Brain microvascular endothelial cell (primary cell): ENCODE results near the gene HAUS7.

Source experiments
- DNase-seq: peaks from one replicate; pipeline ENCODE4 v3.0.0-alpha.2; 2020
- H3K27ac ChIP-seq: fragments of 250-450 bp; sonication (Bioruptor Pico); 2 replicates; pipeline ENCODE4 v1.5.1; 2020; ENCODE audit warnings: mild to moderate bottlenecking, moderate library complexity
- H3K27me3 ChIP-seq: fragments of 250-450 bp; sonication (Bioruptor Pico); replicated peaks from 2 replicates; pipeline ENCODE4 v1.5.1; 2020; ENCODE audit warnings: mild to moderate bottlenecking
- H3K36me3 ChIP-seq: fragments of 250-450 bp; sonication (Bioruptor Pico); replicated peaks from 2 replicates; pipeline ENCODE4 v1.5.1; 2020; ENCODE audit warnings: mild to moderate bottlenecking
- H3K4me3 ChIP-seq: 2 replicates; pipeline ENCODE4 v1.5.1; 2011; ENCODE audit warnings: low read depth, mild to moderate bottlenecking, control low read depth, low read length, moderate library complexity
- CTCF ChIP-seq: IDR thresholded peaks from 2 replicates; pipeline ENCODE4 v1.5.1; 2011; ENCODE audit warnings: low read depth, mild to moderate bottlenecking, moderate library complexity, low read length, control low read depth, inconsistent platforms; ENCODE audit errors: missing control alignments
- in situ Hi-C: cut with HindIII; loops from 2 replicates; pipeline ENCODE4 v1.10.0; 2017; ENCODE audit warnings: low sequenced_read_pairs, low pct_ligation_motif_present

HAUS7 gene

GRCh38 chrX:153465691-153466380, 4.5 kb downstream of the HAUS7 start:
- H3K36me3 ChIP-seq: no peaks in the 10 kb centered on the region
- peak; percentile 5 for TF ChIP-seq CTCF
- in situ Hi-C loops: no loop called here

GRCh38 chrX:153464116-153464515, 6.3 kb downstream of the HAUS7 start:
- no peak overlapping the region for H3K27ac ChIP-seq
- in situ Hi-C loops: no loop called here
- no peaks in the 10 kb centered on the region for H3K27me3 ChIP-seq
- TF ChIP-seq CTCF: no peak
- no peak for DNase-seq
- no peaks in the 10 kb centered on the region for H3K36me3 ChIP-seq
- no peak overlapping the region for H3K4me3 ChIP-seq

More at GRCh38 chrX:153465691-153466380, 4.5 kb downstream of the HAUS7 start:
- Histone ChIP-seq H3K27me3 (no peaks in the 10 kb centered on the region), H3K27ac (no peak overlapping the region), H3K4me3 (no peak overlapping the region)
- no peak for DNase-seq

GRCh38 chrX:153463556-153463955, 6.8 kb downstream of the HAUS7 start:
- Histone ChIP-seq H3K4me3 (no peak overlapping the region), H3K27me3 (no peaks in the 10 kb centered on the region), H3K27ac (no peak overlapping the region), H3K36me3 (no peaks in the 10 kb centered on the region)
- no peak for TF ChIP-seq CTCF
- no peak for DNase-seq
- in situ Hi-C loops: no loop called here

- no peaks in the 10 kb centered on the region for H3K36me3 ChIP-seq
- H3K27me3 ChIP-seq: no peaks in the 10 kb centered on the region
- H3K4me3 ChIP-seq: no peak overlapping the region
- H3K27ac ChIP-seq: no peak overlapping the region
- no peak for DNase-seq
- TF ChIP-seq CTCF: no peak
- in situ Hi-C loops: no loop called here
Measured at GRCh38 chrX:153463031-153463430, 7.3 kb downstream of the HAUS7 start.

GRCh38 chrX:153462291-153462690, 8.1 kb downstream of the HAUS7 start:
- TF ChIP-seq CTCF: no peak
- H3K27me3 ChIP-seq: no peaks in the 10 kb centered on the region
- no peak overlapping the region for H3K27ac ChIP-seq
- in situ Hi-C loops: no loop called here
- no peak for DNase-seq
- H3K36me3 ChIP-seq: no peaks in the 10 kb centered on the region
- H3K4me3 ChIP-seq: no peak overlapping the region

- H3K27ac ChIP-seq: no peak overlapping the region
- H3K27me3 ChIP-seq: no peaks in the 10 kb centered on the region
- H3K4me3 ChIP-seq: no peak overlapping the region
- no peak for DNase-seq
- TF ChIP-seq CTCF: peak; percentile 81
- no peaks in the 10 kb centered on the region for H3K36me3 ChIP-seq
- in situ Hi-C loops: no loop called here
Measured at GRCh38 chrX:153460826-153461225, 9.6 kb downstream of the HAUS7 start.
